ENCODE measurements around the gene CFAP46.

DNA sequence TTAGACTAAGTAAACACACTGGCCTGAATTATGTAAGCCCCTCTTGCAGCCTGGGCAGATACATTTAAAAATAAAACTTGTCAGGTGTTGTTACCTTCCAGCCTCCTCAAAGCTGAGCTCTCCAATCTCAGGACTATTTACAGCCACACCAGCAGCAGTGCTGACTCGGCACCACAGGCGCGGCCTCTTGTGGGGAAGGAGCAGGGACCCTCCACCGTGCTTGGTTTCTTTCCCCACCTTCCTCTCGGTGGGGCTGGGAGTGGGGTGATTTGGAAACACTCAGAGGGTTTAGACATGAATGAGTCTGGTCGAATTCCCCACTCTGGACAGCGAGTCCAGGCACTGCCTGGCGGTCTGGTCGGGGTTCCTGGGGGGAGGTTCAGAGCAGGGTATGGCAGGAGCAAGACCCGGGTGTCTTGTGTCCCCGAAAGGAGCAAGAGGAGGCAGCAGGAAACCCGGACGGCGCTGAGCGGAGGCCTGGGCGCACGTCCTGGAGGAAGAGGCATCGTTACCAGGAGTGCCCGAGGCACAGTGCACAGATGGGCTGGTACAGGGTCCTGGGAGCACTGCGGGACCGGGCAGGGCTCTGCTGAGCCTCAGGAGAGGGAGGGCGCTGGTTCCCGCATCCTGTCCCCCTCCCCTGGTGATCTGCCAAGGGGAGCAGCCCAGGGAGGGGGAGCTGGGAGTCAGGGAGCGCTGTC is 29.2 kb upstream of the CFAP46 start:
- TF ChIP-seq GATA3 (IDR thresholded peaks at IDR 0.05; ENCODE audit: low read depth, low read length) = no peak
- TF ChIP-seq GATA2 (IDR thresholded peaks at IDR 0.05; ENCODE audit: low read depth, low read length) = no peak

Data from SH-SY5Y (cell line).